Inflammatory macrophage treated with lipopolysaccharide for 4 hours (primary cell): ENCODE measurements around the gene ZNF217.
"Not testable (repeated sequence)": the region's sequence is repeated elsewhere in the genome, so short reads cannot be mapped to it uniquely, and the experiment has no call there.

Experiments
- DNase-seq: peaks from one replicate; pipeline ENCODE4 v3.0.0-alpha.2; 2020

The ZNF217 gene

GRCh38 chr20:53523615-53524014 lies 70.0 kb downstream of the ZNF217 start:
- DNase-seq: not testable (repeated sequence)

GRCh38 chr20:53522696-53523095 lies 70.9 kb downstream of the ZNF217 start:
- no peak for DNase-seq

GRCh38 chr20:53522026-53522425 lies 71.6 kb downstream of the ZNF217 start:
- DNase-seq: no peak

GRCh38 chr20:53521421-53521820 lies 72.2 kb downstream of the ZNF217 start:
- not testable (repeated sequence) for DNase-seq

- DNase-seq: no peak
Observed at GRCh38 chr20:53517146-53517545, 76.5 kb downstream of the ZNF217 start.
